ENCODE results near the gene WDR20.

DNA sequence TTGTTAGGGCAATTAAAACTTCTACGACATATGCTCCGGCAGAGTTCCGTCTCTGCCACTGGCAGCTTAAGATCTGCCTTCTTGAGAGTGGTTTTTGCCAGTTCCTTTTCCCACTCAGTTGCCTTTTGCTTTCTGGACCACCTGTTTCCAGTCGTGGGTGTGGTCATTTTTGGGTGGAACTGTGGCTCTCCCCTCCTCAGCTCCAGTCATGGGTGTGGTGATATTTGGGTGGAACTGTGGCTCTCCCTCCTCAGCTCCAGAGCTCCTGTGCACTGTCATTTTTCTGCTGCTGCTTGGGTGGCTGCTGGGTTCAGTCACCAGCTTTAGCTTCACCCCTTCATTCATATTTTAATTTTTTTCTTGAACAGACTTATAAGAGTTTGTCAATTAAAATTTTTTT, 25.3 kb downstream of the WDR20 start:
- no peak for TF ChIP-seq CTCF (IDR thresholded peaks at IDR 0.05)
- TF ChIP-seq POLR2A (IDR thresholded peaks at IDR 0.05), result no peak

All from esophagus squamous epithelium (tissue), 4 donors.